ENCODE results near the gene ARGLU1.
"Not testable (repeated sequence)": the region's sequence is repeated elsewhere in the genome, so short reads cannot be mapped to it uniquely, and the experiment has no call there.

ARGLU1 gene

DNA sequence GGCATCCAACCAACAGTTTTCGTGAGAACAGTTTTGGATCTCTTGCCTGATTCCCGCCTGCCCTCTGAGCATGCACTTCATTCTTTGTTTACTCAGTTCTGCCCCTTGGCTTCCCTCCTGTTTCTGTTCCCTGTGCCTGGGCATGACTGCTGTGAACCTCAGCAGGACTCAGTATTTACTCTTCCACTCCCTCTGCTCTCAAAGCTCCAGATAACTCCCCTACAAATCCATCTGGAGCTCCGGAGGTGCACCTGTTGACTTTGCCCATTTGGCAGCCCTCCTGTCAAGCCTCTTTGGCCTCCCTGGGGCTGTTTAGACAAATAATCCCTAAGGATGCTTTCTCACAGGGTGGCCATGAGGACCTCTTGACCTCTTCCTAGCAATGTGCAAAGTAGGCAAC is 34.2 kb upstream of the ARGLU1 start:
- Histone ChIP-seq H3K18ac (ENCODE audit: low read length) (no peak overlapping the region), H3K4me3 (ENCODE audit: low read depth, low read length) (no peak overlapping the region), H2BK5ac (ENCODE audit: low read depth, low read length, poor library complexity) (no peak overlapping the region), H3K36me3 (ENCODE audit: control insufficient read depth in 1 of 2, insufficient read depth in 2 of 2, low read length in 2 of 2) (no peaks in the 10 kb centered on the region), H3K4ac (ENCODE audit: low read depth, low read length) (no peak overlapping the region), H3K14ac (ENCODE audit: low read length) (no peak overlapping the region), H4K12ac (ENCODE audit: low read depth, low read length) (no peak overlapping the region), H2AFZ (ENCODE audit: insufficient read depth, low read length, poor library complexity) (no peak overlapping the region), H4K91ac (ENCODE audit: low read depth, low read length) (no peak overlapping the region), H3K27ac (ENCODE audit: low read depth, low read length) (no peak overlapping the region), H3K23ac (ENCODE audit: low read length) (no peak overlapping the region), H3K4me1 (ENCODE audit: control insufficient read depth in 1 of 2, insufficient read depth in 2 of 2, low read length in 2 of 2) (no peaks in the 10 kb centered on the region), H3K79me2 (ENCODE audit: control insufficient read depth, insufficient read depth, low read length, poor library complexity) (no peaks in the 10 kb centered on the region), H3K79me1 (ENCODE audit: low read length) (no peaks in the 10 kb centered on the region), H4K8ac (ENCODE audit: low read depth, low read length) (no peak overlapping the region), H3K4me2 (ENCODE audit: low read length) (no peak overlapping the region), H2AK5ac (ENCODE audit: low read length) (no peak overlapping the region), H3K27me3 (ENCODE audit: insufficient read depth, low read length) (no peaks in the 10 kb centered on the region), H2BK12ac (ENCODE audit: low read length) (no peak overlapping the region), H2BK120ac (ENCODE audit: insufficient read depth, low read length, poor library complexity) (no peak overlapping the region), H3K9me3 (ENCODE audit: insufficient read depth, low read depth, low read length) (no peaks in the 10 kb centered on the region), H3K9ac (ENCODE audit: low read length) (no peak overlapping the region)
- no CpG with 5 or more reads among the region's 3 CpGs for WGBS (ENCODE audit: extremely low coverage, insufficient coverage, insufficient read length)
- no peak for DNase-seq

DNA sequence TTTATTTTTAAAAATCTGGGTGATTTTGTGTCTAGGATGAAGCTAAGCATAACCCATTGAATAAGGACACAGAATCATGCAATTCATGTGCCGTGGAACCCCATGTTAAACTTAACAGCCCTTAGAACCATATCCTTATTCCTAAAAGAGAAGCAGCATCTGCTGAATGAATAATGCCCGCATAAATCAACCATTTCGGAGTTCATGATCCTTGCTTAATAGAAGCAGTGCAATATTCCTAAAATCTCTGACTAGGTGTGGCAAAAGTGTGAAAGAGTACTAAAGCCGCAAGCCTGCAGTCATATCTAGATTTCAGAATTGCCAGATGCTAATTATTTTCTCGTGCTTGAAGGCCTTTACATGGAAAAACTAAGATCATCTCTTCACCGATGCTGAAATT is 33.6 kb upstream of the ARGLU1 start:
- Histone ChIP-seq H3K27me3 (ENCODE audit: insufficient read depth, low read length) (no peaks in the 10 kb centered on the region), H2BK12ac (ENCODE audit: low read length) (no peak overlapping the region), H4K12ac (ENCODE audit: low read depth, low read length) (no peak overlapping the region), H3K36me3 (ENCODE audit: control insufficient read depth in 1 of 2, insufficient read depth in 2 of 2, low read length in 2 of 2) (no peaks in the 10 kb centered on the region), H3K23ac (ENCODE audit: low read length) (no peak overlapping the region), H3K9ac (ENCODE audit: low read length) (no peak overlapping the region), H4K91ac (ENCODE audit: low read depth, low read length) (no peak overlapping the region), H2AFZ (ENCODE audit: insufficient read depth, low read length, poor library complexity) (no peak overlapping the region), H3K18ac (ENCODE audit: low read length) (no peak overlapping the region), H2AK5ac (ENCODE audit: low read length) (no peak overlapping the region), H3K4me3 (ENCODE audit: low read depth, low read length) (no peak overlapping the region), H2BK120ac (ENCODE audit: insufficient read depth, low read length, poor library complexity) (no peak overlapping the region), H3K79me1 (ENCODE audit: low read length) (no peaks in the 10 kb centered on the region), H2BK5ac (ENCODE audit: low read depth, low read length, poor library complexity) (no peak overlapping the region), H3K4me1 (ENCODE audit: control insufficient read depth in 1 of 2, insufficient read depth in 2 of 2, low read length in 2 of 2) (no peaks in the 10 kb centered on the region), H3K9me3 (ENCODE audit: insufficient read depth, low read depth, low read length) (no peaks in the 10 kb centered on the region), H3K4me2 (ENCODE audit: low read length) (no peak overlapping the region), H3K79me2 (ENCODE audit: control insufficient read depth, insufficient read depth, low read length, poor library complexity) (no peaks in the 10 kb centered on the region), H3K4ac (ENCODE audit: low read depth, low read length) (no peak overlapping the region), H4K8ac (ENCODE audit: low read depth, low read length) (no peak overlapping the region), H3K27ac (ENCODE audit: low read depth, low read length) (no peak overlapping the region), H3K14ac (ENCODE audit: low read length) (no peak overlapping the region)
- whole genome bisulfite sequencing (ENCODE audit: extremely low coverage, insufficient coverage, insufficient read length), result no CpG with 5 or more reads among the region's 6 CpGs
- no peak for DNase-seq

DNA sequence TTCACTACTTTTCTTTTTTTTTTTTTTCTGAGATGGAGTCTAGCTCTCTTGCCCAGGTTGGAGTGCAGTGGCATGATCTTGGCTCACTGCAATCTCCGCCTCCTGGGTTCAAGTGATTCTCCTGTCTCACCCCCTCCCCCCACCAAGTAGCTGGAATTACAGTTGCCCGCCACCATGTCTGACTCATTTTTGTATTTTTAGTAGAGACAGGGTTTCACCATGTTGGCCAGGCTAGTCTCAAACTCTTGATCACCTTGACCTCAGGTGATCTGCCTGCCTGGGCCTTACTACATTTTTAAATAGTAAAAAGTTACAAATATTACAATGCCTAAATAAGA is 32.8 kb upstream of the ARGLU1 start:
- not testable (repeated sequence) for H3K4ac ChIP-seq (ENCODE audit: low read depth, low read length); H3K4me1 ChIP-seq (ENCODE audit: control insufficient read depth in 1 of 2, insufficient read depth in 2 of 2, low read length in 2 of 2); H3K14ac ChIP-seq (ENCODE audit: low read length); H2AK5ac ChIP-seq (ENCODE audit: low read length); H4K91ac ChIP-seq (ENCODE audit: low read depth, low read length); H2AFZ ChIP-seq (ENCODE audit: insufficient read depth, low read length, poor library complexity); H3K36me3 ChIP-seq (ENCODE audit: control insufficient read depth in 1 of 2, insufficient read depth in 2 of 2, low read length in 2 of 2); H4K12ac ChIP-seq (ENCODE audit: low read depth, low read length); H3K9ac ChIP-seq (ENCODE audit: low read length); H4K8ac ChIP-seq (ENCODE audit: low read depth, low read length); H3K9me3 ChIP-seq (ENCODE audit: insufficient read depth, low read depth, low read length); H3K27ac ChIP-seq (ENCODE audit: low read depth, low read length); H3K27me3 ChIP-seq (ENCODE audit: insufficient read depth, low read length); H2BK5ac ChIP-seq (ENCODE audit: low read depth, low read length, poor library complexity); H3K23ac ChIP-seq (ENCODE audit: low read length); H3K79me2 ChIP-seq (ENCODE audit: control insufficient read depth, insufficient read depth, low read length, poor library complexity); H2BK120ac ChIP-seq (ENCODE audit: insufficient read depth, low read length, poor library complexity); H3K18ac ChIP-seq (ENCODE audit: low read length); H3K4me3 ChIP-seq (ENCODE audit: low read depth, low read length); H3K4me2 ChIP-seq (ENCODE audit: low read length); DNase-seq; H3K79me1 ChIP-seq (ENCODE audit: low read length); H2BK12ac ChIP-seq (ENCODE audit: low read length)
- no CpG with 5 or more reads among the region's 2 CpGs for WGBS (ENCODE audit: extremely low coverage, insufficient coverage, insufficient read length)

DNA sequence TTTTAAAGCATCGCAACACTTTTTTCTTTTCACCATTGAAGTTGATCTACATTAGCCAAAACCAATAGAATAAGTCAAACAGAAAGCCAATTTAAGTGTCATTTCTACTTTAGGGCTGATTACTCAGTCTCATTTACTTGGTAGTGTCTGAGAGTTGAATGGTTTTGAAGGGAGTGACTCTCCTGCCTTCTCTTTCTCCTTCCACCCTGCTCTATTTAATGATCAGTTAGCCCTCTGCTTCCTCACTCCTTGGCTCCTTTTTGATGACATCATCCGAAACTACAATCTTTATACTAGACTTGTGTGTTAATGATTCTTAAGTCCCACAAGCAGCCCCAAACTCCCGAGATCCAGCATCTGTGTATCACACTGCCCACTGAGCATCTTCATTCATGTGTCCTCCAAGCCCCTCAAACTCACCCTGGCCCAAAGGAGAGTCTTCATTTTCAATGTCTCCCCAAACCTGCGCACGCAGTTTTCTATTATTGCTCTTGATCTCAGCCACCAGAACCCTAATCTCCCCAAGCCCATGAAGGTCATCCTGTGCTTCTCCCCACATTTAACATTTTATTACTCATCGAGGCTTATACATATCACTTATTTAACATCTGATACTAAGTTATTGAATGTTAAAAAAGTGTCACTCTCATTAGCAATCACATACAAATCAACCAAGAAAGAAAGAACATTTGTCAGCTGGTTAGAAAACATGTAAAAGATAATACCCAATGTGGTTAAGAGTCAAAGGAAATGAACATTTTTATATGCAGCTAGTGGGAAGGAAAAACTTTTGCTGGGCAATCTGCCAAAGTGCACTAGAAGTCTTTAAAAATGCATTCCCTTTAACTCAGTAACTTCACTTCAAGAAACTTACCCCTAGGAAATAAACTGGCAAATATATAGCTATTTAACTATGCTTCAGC is 32.2 kb upstream of the ARGLU1 start:
- Histone ChIP-seq H2AK5ac (ENCODE audit: low read length) (no peak overlapping the region), H3K9ac (ENCODE audit: low read length) (no peak overlapping the region), H3K4me3 (ENCODE audit: low read depth, low read length) (no peak overlapping the region), H3K27me3 (ENCODE audit: insufficient read depth, low read length) (no peaks in the 10 kb centered on the region), H3K4me1 (ENCODE audit: control insufficient read depth in 1 of 2, insufficient read depth in 2 of 2, low read length in 2 of 2) (no peaks in the 10 kb centered on the region), H3K4me2 (ENCODE audit: low read length) (no peak overlapping the region), H3K14ac (ENCODE audit: low read length) (no peak overlapping the region), H3K4ac (ENCODE audit: low read depth, low read length) (no peak overlapping the region), H3K18ac (ENCODE audit: low read length) (no peak overlapping the region), H4K91ac (ENCODE audit: low read depth, low read length) (no peak overlapping the region), H2AFZ (ENCODE audit: insufficient read depth, low read length, poor library complexity) (no peak overlapping the region), H2BK5ac (ENCODE audit: low read depth, low read length, poor library complexity) (no peak overlapping the region), H3K9me3 (ENCODE audit: insufficient read depth, low read depth, low read length) (peaks cover 2% of the 10 kb centered on the region), H3K27ac (ENCODE audit: low read depth, low read length) (no peak overlapping the region), H2BK120ac (ENCODE audit: insufficient read depth, low read length, poor library complexity) (no peak overlapping the region), H3K79me1 (ENCODE audit: low read length) (no peaks in the 10 kb centered on the region), H4K8ac (ENCODE audit: low read depth, low read length) (no peak overlapping the region), H2BK12ac (ENCODE audit: low read length) (no peak overlapping the region), H4K12ac (ENCODE audit: low read depth, low read length) (no peak overlapping the region), H3K79me2 (ENCODE audit: control insufficient read depth, insufficient read depth, low read length, poor library complexity) (no peaks in the 10 kb centered on the region), H3K23ac (ENCODE audit: low read length) (no peak overlapping the region), H3K36me3 (ENCODE audit: control insufficient read depth in 1 of 2, insufficient read depth in 2 of 2, low read length in 2 of 2) (peaks cover 0 to 2% of the 10 kb centered on the region in 2 experiments)
- DNase-seq, result no peak
- WGBS (ENCODE audit: extremely low coverage, insufficient coverage, insufficient read length), result no CpG with 5 or more reads among the region's 6 CpGs

All from trophoblast cell (in vitro differentiated cells and primary cell).